NCI-H748 treated with DMSO at 0.1 percent for 48 hours (cell line): Measurements from ENCODE around the gene COPG2.
"Not testable (repeated sequence)": the region's sequence is repeated elsewhere in the genome, so short reads cannot be mapped to it uniquely, and the experiment has no call there.

Source experiments
- DNase-seq: peaks from one replicate; lab custom pipeline; 2025; lab: John Stamatoyannopoulos, UW

Gene COPG2

DNA sequence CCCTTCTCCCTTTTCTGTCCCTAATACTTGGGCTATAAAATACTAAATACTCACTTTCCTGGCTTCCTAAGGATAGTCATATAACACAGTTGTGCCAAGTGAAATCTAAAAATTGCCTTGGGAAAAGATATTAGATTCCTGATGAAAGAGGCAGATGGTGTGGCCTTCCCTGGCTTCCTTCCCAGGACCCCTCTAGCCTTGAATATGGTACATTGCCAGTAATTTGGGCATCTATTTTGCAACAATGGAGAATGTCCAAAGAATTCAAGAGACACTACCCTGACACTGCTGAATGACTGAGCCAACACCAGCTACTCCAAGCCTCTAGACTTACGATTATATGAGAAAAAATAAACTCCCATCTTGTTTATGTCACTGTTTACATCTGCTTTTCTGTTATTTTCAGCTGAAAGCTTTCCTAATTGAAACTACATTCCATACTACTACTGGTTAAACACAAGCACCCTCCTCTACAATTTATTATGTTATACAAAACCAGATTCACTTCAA lies 17.9 kb downstream of the COPG2 start:
- DNase-seq = no peak

DNA sequence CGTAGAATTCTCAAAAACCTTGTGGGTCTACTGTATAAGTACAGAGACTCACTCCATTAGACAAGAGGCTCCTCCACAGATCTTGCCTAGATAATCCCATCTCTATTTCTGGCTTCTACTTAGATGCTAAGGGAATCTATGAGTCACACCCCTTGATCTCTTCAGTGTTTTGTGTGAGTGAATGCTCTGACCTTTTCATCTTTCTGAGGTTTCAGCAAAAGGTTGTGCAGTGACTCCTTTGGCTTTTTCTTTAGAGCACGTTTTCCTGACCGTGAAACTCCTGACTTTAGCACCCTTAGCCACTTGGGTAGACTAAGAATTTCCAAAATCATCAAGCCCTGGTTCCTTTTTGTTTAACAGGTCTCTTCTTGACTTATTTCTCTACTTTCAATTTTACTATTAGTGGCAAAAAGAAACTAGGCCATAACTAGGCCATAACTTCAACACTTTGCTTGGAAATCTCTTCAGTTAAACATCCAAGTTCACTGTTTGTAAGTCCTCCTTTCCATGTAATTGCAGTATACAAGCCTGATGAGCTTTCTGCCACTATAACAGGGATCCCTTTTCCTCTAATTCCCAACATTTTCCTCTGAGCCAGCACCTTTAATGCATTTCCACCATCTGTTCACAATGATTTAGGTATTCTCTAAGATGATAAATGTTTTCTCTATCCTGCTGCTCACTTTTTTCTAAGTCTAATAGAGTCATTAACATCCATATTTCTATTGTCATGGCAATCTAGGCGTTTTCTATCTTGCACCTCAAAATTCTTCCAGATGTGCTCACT lies 19.4 kb downstream of the COPG2 start:
- no peak for DNase-seq

DNA sequence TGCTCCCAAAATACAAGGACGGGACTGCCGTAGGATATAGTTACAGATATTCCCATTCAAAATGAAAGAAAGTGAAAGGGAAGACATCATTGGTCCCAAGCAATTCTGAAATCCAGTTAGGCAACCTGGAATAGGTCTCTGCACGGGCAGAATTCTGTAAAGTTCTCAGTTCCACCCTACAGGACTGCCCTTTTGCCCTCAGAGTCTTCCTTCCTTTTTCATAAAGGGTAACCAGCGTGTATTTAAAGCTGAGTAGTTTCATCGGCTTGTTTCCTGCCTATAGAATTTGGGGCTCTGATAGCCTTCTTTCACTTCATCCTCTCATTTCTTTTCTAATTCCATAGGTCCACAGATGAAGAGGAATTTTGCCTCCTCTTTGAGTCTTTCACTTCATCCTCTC lies 20.0 kb downstream of the COPG2 start:
- no peak for DNase-seq

DNA sequence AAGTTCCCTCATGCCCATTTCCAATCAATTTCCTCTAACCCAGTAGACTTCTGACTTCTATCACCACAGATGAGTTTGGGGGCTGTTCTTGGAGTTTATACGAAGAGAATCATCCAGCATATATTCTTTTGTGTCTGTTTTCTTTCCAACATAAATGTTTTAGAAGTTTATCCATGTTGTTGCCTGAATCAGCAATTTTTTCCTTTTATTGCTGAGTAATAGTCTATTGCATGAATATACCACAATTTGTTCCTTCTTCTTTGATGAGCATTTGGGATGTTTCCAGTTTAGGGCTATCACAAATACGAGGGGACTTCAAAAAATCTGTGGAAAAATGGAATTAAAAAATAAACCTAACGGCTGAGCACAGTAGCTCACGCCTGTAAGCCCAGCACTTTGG lies 26.2 kb downstream of the COPG2 start:
- no peak for DNase-seq

DNA sequence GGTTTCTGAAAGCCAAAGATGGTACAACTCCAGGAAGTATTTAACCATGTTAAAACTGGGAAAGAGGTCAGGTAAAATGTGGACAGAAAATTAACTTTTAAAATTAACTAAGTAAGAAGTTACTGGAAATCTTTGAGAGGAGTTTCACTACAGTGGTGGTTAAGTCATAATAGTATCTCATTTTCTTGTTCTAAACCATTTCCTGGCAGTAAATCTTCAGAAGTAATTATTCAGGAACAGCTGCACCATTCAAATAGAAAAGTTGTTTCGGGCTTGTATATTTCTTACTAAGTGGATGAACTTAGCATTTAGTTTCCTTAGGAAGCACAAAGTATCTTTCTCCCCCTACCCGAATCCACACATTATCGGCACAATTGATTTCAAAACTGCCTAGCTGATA lies 27.1 kb downstream of the COPG2 start:
- no peak for DNase-seq

DNA sequence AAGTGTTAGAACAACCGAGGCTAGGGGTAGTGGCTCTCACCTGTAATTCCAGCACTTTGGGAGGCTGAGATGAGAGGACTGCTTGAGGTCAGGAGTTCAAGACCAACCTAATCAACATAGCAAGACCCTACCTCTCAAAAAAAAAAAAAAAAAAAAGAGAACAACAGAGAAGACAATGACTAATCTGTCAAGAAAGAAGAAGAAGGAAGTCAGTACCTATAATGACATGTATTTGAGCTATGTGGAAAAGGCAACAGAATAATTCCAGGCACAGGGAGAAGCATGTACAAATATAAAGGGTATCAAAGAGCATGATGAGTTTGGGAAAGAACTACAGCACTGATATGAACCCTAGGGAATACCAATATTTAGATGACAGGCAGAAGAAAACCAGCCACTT lies 27.5 kb downstream of the COPG2 start:
- no peak for DNase-seq

DNA sequence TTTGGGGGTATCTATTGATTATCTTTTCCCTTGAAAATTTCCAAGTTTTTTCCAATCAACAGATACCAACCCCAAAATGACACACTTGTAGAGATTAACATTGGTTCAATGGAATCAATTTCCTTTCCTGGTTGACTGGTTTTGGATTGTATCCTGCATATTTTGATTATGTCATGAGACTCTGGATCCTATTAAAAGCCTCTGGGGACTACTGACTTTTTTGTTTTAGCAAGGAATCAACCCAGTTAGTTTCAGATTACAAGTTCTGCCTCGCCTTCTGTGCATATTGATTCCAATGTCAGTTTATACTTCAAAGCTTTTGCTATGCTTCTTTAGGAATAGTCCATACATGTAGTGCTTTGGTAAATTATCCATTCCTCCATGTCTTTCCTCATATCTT lies 29.2 kb downstream of the COPG2 start:
- no peak for DNase-seq

DNA sequence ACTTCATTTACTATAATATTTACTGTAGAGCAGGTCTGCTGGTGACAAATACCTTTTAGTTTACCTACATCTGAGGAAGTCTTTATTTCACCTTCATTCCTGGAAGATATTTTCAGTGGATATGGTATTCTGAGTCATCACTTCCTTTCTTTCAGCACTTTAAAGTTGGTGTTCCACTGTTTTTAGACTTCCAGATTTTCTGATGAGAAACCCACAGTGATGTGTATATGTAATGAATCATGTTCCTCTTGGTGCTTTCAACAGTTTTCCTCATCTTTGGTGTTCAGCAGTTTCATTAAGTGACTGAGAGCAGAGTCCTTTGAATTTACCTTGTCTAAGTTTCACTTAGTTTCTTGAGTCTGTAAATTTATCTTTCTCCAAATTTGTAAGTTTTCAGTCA lies 36.4 kb downstream of the COPG2 start:
- DNase-seq = no peak

DNA sequence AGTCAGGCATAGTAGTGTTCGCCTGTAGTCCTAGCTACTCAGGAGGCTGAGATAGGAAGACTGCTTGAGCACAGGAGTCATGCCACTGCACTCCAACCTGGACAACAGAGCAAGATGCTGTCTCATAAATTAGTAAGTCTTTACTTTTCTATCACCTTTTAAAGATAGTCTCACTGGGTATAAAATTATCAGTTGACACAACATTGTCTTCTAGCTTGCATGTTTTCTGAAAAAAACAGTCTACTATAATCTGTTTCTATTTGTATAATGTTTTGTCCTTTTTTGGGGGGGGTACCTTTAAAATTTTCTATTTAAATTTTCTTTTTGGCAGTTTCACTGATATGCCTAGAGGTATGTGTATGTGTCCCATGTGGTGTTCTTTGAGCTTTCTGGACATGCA lies 39.6 kb downstream of the COPG2 start:
- no peak for DNase-seq

DNA sequence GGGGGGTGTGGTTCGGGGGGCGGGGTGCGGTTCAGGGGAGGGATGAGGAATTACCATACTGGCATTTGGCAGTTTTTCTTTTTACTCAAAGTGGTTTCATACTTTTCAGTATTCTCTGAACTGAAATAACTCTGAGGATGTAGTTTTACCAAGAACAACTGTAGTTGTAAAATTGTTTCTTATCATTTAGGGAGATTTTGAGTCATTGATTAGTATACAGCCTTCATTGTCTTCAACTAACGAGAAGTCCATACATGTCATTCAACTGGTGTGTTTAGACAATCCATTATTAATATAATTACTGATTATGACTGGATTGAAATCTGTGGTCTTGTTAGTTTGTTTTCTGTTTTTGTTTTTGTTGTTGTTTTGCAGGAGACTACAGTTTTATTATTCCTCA lies 40.8 kb downstream of the COPG2 start:
- DNase-seq = no peak

DNA sequence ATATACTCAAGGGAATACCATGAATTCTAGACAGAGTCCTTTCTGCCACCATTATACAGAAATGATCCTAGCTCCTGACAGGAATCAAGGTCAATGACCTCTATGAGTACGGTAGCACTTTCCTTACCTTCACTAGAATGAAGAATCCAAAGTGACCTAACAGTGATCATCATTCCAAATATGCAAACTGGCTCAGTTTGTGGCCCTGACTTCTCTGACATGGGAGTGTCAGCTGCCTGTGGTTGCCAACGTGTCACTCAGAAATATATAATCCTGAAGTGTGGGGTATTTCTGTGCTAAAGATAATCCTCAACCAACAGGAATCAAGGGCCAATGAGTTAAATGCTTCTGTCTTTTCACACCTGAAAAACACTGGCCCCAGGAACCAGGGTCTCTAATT lies 45.7 kb downstream of the COPG2 start:
- no peak for DNase-seq

DNA sequence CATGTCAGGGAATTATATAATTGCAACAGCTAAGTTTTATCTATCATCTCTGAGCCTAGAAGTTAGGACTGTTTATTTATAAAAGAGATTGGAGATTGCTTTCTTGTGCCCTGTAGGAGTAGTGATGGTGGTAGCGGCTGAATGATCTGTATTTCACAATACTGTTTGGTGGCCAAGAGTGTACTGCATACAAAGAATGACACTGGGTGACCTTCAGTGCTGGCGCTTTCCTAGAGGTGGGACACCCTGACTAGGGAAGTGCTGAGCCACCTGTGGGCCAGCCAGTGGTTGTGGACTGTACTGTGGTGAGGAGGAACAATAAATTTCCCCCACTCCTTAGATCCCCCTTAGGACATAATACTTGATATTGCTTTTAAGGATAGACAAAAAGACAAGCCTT lies 53.0 kb downstream of the COPG2 start:
- DNase-seq = no peak

DNA sequence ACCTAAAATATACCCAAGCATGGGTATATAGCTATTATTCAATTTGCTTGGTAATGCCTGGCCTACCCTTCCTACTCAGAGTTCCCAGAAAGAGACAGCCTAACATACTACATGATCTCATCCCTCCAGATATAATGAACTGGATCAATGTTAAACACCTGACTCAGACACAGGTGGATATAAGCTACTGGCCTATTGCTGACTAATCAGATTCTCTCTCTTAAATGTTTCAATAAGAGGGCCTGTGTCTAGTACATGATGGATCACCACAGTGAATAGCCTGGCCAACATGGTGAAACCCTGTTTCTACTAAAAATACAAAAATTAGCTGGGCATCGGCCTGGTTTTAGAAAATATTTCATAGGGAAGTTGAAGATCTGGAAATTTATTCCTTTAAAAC lies 54.1 kb downstream of the COPG2 start:
- DNase-seq = no peak

DNA sequence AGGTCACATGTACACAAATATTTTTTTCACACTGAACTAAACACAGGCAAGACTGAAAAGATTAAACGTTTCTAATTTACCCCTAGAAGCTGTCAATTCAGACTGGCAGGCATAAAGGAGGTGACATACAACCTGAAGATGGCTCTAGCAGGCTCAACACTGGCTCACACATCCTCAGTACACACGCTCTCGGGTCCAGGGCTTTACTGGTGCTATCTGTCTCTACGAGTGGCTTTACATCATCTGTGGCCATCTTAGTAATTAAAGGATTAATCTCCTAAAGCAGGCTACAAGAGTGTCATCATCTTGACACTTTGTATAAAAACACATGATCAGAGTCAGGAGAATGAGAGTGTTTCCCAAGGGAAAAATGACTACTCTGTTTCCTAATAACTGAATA lies 57.3 kb downstream of the COPG2 start:
- DNase-seq = no peak

DNA sequence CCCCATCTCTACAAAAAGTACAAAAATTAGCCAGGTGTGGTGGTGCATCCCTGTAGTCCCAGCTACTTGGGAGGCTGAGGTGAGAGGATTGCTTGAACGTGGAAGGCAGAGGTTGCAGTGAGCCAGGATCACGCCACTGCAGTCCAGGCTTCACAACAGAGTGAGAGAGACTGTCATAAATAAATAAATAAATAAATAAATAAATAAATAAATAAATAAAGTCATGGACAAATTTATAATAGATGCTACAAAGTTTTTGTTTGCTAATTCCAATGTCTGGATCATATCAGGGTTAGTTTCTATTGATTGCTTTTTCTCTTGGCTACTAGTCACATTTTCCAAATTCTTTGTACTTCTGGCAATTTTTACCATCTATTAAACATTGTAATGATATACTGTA lies 61.5 kb downstream of the COPG2 start:
- DNase-seq = not testable (repeated sequence)

DNA sequence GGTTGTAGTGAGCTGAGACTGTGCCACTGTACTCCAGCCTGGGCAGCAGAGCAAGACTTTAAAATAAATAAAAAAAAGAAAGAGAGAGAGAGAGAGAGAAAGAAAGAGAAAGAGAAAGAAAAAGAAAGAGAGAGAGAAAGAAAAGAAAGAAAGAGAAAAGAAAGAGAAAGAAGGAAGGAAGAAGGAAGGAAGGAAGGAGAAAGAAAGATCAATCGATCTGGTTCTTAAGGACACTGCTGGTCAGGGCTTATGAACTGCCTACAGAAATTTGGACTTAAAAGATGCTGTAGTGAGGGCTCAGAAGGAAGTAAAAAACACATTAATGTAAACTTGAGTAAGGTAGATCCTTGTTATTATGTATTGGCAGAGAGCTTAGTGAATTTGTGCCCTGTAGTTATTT lies 62.4 kb downstream of the COPG2 start:
- DNase-seq = no peak

DNA sequence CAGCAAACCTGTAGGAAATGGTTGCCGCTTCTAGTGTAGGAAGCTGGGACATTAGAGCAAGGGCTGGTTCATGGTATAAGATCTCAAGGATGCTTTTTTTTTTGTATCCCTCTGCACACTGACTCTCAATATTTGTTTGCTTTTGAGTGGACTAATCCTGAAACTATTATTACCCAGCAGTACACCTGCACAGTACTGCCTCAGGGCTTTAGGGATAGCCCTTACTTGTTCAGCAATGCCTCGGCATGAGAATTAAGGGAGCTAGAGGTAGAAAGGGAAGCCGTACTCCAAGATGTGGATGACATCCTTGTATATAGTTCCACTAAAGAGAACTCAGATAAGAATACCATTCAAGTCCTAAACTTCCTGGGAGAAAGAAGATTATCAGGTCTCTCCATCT lies 70.5 kb downstream of the COPG2 start:
- no peak for DNase-seq

DNA sequence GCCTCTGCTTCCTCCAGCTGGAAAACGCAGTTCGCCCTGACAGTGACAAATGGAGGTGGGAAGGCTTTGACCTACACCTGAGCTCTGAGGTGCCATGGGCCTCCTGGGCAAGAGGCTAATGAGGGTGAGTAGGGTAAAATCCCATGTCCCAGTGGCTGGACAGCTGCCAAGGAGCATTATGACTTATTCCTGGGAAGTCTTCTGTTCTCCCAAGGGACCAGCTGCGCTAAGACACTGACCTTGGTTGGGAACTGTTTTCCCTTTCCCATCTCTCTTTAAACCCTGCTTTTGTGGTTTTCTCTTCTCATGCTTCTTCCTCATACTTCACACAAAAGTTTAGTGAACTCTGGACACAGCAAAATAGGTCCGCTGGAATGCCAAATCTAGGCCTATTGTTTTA lies 72.6 kb downstream of the COPG2 start:
- DNase-seq = no peak

DNA sequence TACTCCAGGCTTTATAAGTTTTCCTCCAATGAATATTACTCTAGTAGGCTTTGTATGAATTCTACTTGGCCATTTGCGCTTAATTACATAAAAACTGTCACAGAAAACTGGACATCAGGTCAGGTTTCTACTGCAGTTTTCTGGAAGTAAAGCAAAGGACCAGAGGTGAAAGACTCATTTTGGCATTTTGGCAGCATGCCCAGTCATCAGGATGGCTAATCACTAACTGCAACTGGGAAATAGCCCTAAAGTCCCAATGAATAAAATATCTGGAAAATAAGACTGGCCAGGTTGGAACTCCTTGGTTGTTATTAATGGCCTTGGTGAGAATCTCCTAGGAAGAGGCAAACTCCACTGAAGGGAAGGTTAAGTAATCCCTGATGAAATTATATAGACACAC lies 75.5 kb downstream of the COPG2 start:
- no peak for DNase-seq

DNA sequence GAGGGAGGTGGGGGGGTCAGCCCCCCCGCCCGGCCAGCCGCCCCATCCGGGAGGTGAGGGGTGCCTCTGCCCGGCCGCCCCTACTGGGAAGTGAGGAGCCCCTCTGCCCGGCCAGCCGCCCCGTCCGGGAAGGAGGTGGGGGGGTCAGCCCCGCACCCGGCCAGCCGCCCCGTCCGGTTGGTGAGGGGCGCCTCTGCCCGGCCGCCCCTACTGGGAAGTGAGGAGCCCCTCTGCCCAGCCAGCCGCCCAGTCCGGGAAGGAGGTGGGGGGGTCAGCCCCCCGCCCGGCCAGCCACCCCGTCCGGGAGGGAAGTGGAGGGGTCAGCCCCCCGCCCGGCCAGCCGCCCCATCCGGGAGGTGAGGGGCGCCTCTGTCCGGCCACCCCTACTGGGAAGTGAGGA lies 77.1 kb downstream of the COPG2 start:
- DNase-seq = not testable (repeated sequence)

DNA sequence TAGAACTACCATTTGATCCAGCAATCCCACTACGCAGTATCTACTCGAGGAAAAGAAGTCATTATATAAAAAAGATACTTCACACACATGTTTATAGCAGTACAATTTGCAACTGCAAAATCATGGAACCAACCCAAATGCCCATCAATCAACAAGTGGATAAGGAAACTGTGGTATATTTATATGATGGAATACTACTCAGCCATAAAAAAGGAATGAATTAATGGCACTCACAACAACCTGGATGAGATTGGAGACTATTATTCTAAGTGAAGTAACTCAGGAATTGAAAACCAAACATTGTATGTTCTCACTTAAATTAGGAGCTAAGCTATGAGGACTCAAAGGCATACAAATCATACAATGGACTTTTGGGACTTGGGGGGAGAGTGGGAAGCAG lies 82.6 kb downstream of the COPG2 start:
- DNase-seq = not testable (repeated sequence)

DNA sequence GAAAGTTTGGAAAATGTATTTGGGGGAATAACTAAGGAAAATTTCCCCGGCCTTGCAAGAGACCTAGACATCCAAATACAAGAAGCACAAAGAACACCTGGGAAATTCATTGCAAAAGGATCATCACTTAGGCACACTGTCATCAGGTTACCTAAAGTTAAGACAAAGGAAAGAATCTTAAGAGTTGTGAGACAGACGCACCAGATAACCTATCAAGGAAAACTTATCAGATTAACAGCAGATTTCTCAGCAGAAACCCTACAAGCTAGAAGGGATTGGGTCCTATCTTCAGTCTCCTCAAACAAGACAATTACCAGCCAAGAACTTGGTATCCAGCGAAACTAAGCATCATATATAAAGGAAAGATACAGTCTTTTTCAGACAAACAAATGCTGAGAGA lies 93.4 kb downstream of the COPG2 start:
- DNase-seq = not testable (repeated sequence)

DNA sequence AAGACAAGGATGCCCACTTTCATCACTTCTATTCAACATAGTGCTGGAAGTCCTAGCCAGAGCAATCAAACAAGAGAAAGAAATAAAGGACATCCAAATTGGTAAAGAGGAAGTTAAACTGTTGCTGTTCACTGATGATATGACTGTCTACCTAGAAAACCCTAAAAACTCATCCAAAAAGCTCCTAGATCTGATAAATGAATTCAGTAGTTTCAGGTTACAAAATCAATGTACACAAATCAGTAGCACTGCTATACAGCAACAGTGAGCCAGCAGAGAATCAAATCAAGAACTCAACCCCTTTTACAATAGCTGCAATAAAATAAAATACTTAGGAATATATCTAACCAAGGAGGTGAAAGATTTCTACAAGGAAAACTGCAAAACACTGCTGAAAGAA lies 98.4 kb downstream of the COPG2 start:
- not testable (repeated sequence) for DNase-seq

DNA sequence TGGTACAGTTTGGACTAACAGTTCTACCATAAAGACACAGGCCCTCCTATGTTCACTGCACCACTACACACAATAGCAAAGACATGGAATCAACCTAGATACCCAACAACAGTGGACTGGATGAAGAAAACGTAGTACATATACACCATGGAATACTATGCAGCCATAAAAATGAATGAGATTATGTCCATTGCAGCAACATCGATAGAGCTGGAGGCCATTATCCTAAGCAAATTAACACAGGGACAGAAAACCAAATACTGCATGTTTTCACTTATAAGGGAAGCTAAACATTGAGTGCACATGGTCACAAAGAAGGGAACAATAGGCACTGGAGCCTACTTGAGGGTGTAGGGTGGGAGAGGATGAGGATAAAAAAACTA lies 101.7 kb downstream of the COPG2 start:
- DNase-seq = no peak
